Measurements from ENCODE around the gene BLNK. TPM values are rescaled to one million over a fixed set of nuclear protein-coding genes. Genes with fewer than 3 reads are reported as not detected.

Gene BLNK
- total and polyA plus RNA-seq, 2 donors (not counting 1 experiment from before 2014, with no cell fraction given): 153 to 205 TPM

GRCh38 chr10:96280859-96281258 lies 9.5 kb upstream of the BLNK start:
- no peak for DNase-seq
- Histone ChIP-seq H3K9me3 (ENCODE audit: control extremely low read depth in 1 of 3, control insufficient read depth in 2 of 3, insufficient read depth in 1 of 3, low read length in 2 of 3) (no peaks in the 10 kb centered on the region), H3K4me1 (ENCODE audit: control insufficient read depth in 2 of 2, insufficient read depth in 2 of 2, low read length in 2 of 2) (peaks cover 38 to 40% of the 10 kb centered on the region in 2 donors), H3K4me3 (ENCODE audit: control extremely low read depth in 1 of 5, extremely low read depth in 1 of 5, insufficient read depth in 1 of 5, low read depth in 2 of 5, low read length in 4 of 5) (no peak overlapping the region), H3K79me2 (ENCODE audit: control insufficient read depth, insufficient read depth, low read length) (peaks cover 69% of the 10 kb centered on the region), H4K20me1 (ENCODE audit: control insufficient read depth, insufficient read depth, low read length, poor library complexity, severe bottlenecking) (no peaks in the 10 kb centered on the region), H3K36me3 (replicated peaks in 1 of 2; ENCODE audit: control extremely low read depth in 1 of 2, control insufficient read depth in 1 of 2, extremely low read depth in 1 of 2, insufficient read depth in 2 of 2, low read length in 1 of 2) (no peaks in the 10 kb centered on the region), H3K9ac (ENCODE audit: low read length) (no peak overlapping the region), H3K27me3 (replicated peaks in 1 of 4; ENCODE audit: control extremely low read depth in 1 of 4, control insufficient read depth in 3 of 4, insufficient read depth in 4 of 4, low read length in 3 of 4) (no peaks in the 10 kb centered on the region), H2AFZ (ENCODE audit: insufficient read depth, low read depth, low read length, poor library complexity, severe bottlenecking) (no peak overlapping the region), H3K27ac (ENCODE audit: low read length in 2 of 2) (no peak overlapping the region), H3K4me2 (replicated peaks; ENCODE audit: low read depth, low read length, poor library complexity, severe bottlenecking) (no peak overlapping the region)
- ATAC-seq (ENCODE audit: low read depth): no peak
- no peaks in the 10 kb centered on the region for H3K27me3 Mint-ChIP-seq
- intact Hi-C loops (cut with micrococcal nuclease): loop anchor here (10.0 kb wide), 1 partner anchor 464 kb away; no protein-coding TSS in a partner anchor
- no peak overlapping the region for H3K4me3 Mint-ChIP-seq
- H3K9me3 Mint-ChIP-seq (ENCODE audit: insufficient read depth): no peaks in the 10 kb centered on the region
- H3K27ac Mint-ChIP-seq: no peak overlapping the region
- WGBS (ENCODE audit: insufficient coverage): no CpG with 5 or more reads among the region's 2 CpGs
- H3K4me1 Mint-ChIP-seq: peaks cover 55% of the 10 kb centered on the region
- CTCF ChIA-PET: interaction anchor here (1.2 to 1.4 kb wide), 2 partner anchors 11 to 51 kb away, joined by 3 to 4 read pairs; no protein-coding TSS in a partner anchor
- TF ChIP-seq, protein P1, sequence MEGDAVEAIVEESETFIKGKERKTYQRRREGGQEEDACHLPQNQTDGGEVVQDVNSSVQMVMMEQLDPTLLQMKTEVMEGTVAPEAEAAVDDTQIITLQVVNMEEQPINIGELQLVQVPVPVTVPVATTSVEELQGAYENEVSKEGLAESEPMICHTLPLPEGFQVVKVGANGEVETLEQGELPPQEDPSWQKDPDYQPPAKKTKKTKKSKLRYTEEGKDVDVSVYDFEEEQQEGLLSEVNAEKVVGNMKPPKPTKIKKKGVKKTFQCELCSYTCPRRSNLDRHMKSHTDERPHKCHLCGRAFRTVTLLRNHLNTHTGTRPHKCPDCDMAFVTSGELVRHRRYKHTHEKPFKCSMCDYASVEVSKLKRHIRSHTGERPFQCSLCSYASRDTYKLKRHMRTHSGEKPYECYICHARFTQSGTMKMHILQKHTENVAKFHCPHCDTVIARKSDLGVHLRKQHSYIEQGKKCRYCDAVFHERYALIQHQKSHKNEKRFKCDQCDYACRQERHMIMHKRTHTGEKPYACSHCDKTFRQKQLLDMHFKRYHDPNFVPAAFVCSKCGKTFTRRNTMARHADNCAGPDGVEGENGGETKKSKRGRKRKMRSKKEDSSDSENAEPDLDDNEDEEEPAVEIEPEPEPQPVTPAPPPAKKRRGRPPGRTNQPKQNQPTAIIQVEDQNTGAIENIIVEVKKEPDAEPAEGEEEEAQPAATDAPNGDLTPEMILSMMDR (IDR thresholded peaks at IDR 0.05): no peak
- TF ChIP-seq EZH2 (IDR thresholded peaks at IDR 0.05; ENCODE audit: borderline replicate concordance, insufficient read depth, low read depth, low read length, poor library complexity, severe bottlenecking): no peak
- POLR2A ChIA-PET: interaction anchor here (0.7 kb wide), 1 partner anchor 1430 kb away, joined by 3 read pairs; no protein-coding TSS in a partner anchor

- DNase-seq: no peak
- peaks cover 62% of the 10 kb centered on the region for H3K79me2 ChIP-seq (ENCODE audit: control insufficient read depth, insufficient read depth, low read length)
- no peak overlapping the region for H2AFZ ChIP-seq (ENCODE audit: insufficient read depth, low read depth, low read length, poor library complexity, severe bottlenecking)
- 92% methylated on average over 3 of the region's 3 CpGs for WGBS (ENCODE audit: insufficient coverage)
- no peak overlapping the region for H3K4me3 Mint-ChIP-seq
- peak overlapping the region; percentile 37 for H3K27ac Mint-ChIP-seq
- H3K9me3 ChIP-seq (ENCODE audit: control extremely low read depth in 1 of 3, control insufficient read depth in 2 of 3, insufficient read depth in 1 of 3, low read length in 2 of 3): peaks cover 0 to 4% (median 0%) of the 10 kb centered on the region in 3 donors
- H3K27ac ChIP-seq (ENCODE audit: low read length in 2 of 2): no peak overlapping the region
- no peaks in the 10 kb centered on the region for H3K27me3 ChIP-seq (replicated peaks in 1 of 4; ENCODE audit: control extremely low read depth in 1 of 4, control insufficient read depth in 3 of 4, insufficient read depth in 4 of 4, low read length in 3 of 4)
- peak; percentile 24 for ATAC-seq (ENCODE audit: low read depth)
- H3K36me3 ChIP-seq (replicated peaks in 1 of 2; ENCODE audit: control extremely low read depth in 1 of 2, control insufficient read depth in 1 of 2, extremely low read depth in 1 of 2, insufficient read depth in 2 of 2, low read length in 1 of 2): no peaks in the 10 kb centered on the region
- intact Hi-C loops (cut with micrococcal nuclease): no loop called here
- H3K4me3 ChIP-seq (ENCODE audit: control extremely low read depth in 1 of 5, extremely low read depth in 1 of 5, insufficient read depth in 1 of 5, low read depth in 2 of 5, low read length in 4 of 5): no peak overlapping the region
- POLR2A ChIA-PET: interaction anchor here (0.7 kb wide), 1 partner anchor 23 kb away, joined by 5 read pairs; no protein-coding TSS in a partner anchor
- TF ChIP-seq, protein P1 (IDR thresholded peaks at IDR 0.05): no peak
- no peak for TF ChIP-seq EZH2 (IDR thresholded peaks at IDR 0.05; ENCODE audit: borderline replicate concordance, insufficient read depth, low read depth, low read length, poor library complexity, severe bottlenecking)
- peaks cover 43 to 44% of the 10 kb centered on the region in 2 donors for H3K4me1 ChIP-seq (ENCODE audit: control insufficient read depth in 2 of 2, insufficient read depth in 2 of 2, low read length in 2 of 2)
- CTCF ChIA-PET: interaction anchor here (1.0 to 1.1 kb wide), 2 partner anchors 13 to 49 kb away, joined by 3 to 5 read pairs; no protein-coding TSS in a partner anchor
- no peaks in the 10 kb centered on the region for H3K9me3 Mint-ChIP-seq (ENCODE audit: insufficient read depth)
- peaks cover 60% of the 10 kb centered on the region for H3K4me1 Mint-ChIP-seq
- H4K20me1 ChIP-seq (ENCODE audit: control insufficient read depth, insufficient read depth, low read length, poor library complexity, severe bottlenecking): no peaks in the 10 kb centered on the region
- H3K4me2 ChIP-seq (replicated peaks; ENCODE audit: low read depth, low read length, poor library complexity, severe bottlenecking): no peak overlapping the region
- no peak overlapping the region for H3K9ac ChIP-seq (ENCODE audit: low read length)
- H3K27me3 Mint-ChIP-seq: no peaks in the 10 kb centered on the region
These were observed 7.8 kb upstream of the BLNK start for GRCh38 chr10:96279191-96279641.

Measured in B cell (primary cell).